Amniotic stem cell (primary cell): ENCODE results near the gene PEX26.
"Not testable (repeated sequence)": the region's sequence is repeated elsewhere in the genome, so short reads cannot be mapped to it uniquely, and the experiment has no call there.

ENCODE experiments used
- DNase-seq: peaks from one replicate; lab custom pipeline; 2025; lab: John Stamatoyannopoulos, UW

PEX26 gene

DNA sequence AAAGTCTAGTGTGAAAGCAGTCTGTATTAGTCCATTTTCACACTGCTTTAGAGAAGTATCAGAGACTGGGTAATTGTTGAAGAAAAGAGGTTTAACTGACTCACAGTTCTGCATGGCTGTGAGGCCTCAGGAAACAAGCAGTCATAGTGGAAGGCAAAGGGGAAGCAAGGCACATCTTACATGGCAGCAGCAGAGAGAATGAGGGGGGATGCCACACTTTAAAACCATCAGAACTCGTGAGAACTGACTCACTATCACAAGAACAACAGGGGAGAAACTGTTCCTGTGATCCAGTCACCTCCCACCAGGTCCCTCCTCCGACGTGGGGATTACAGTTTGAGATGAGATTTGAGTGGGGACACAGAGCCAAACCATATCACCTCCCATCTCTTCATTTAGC lies 19.0 kb downstream of the PEX26 start:
- no peak for DNase-seq

GRCh38 chr22:18100781-18101180 lies 23.0 kb downstream of the PEX26 start:
- no peak for DNase-seq

DNA sequence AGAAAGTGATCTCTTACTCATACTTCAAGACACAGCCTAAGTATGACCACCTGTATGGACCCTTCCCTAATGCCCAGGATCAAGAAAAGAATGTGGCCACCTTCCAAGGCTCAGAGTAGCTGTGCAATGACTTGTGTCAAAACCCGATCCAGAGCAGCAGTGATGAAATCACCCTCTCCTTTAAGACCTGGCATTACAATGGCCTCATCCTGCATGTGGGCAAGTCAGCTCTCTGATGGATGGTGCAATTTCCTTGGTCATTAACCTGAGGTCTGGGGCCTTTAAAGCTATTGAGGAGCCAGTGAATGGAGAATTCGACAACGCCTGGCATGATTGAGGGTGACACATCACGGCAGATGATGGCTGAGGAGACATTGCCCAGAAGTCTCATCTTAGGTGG lies 23.7 kb downstream of the PEX26 start:
- no peak for DNase-seq

- no peak for DNase-seq
Measured at GRCh38 chr22:18103527-18104269, 25.9 kb downstream of the PEX26 start.

- DNase-seq, result no peak
Measured at GRCh38 chr22:18104566-18104965, 26.8 kb downstream of the PEX26 start.

DNA sequence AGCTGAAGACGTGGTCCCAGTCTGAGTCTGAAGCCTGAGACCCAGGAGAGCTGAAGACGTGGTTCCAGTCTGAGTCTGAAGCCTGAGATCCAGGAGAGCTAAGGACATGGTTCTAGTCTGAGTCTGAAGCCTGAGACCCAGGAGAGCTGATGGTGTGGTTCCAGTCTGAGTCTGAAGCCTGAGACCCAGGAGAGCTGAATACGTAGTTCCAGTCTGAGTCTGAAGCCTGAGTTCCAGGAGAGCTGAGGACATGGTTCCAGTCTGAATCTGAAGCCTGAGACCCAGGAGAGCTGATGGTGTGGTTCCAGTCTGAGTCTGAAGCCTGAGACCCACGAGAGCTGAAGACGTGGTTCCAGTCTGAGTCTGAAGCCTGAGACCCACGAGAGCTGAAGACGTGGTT lies 28.2 kb downstream of the PEX26 start:
- not testable (repeated sequence) for DNase-seq

DNA sequence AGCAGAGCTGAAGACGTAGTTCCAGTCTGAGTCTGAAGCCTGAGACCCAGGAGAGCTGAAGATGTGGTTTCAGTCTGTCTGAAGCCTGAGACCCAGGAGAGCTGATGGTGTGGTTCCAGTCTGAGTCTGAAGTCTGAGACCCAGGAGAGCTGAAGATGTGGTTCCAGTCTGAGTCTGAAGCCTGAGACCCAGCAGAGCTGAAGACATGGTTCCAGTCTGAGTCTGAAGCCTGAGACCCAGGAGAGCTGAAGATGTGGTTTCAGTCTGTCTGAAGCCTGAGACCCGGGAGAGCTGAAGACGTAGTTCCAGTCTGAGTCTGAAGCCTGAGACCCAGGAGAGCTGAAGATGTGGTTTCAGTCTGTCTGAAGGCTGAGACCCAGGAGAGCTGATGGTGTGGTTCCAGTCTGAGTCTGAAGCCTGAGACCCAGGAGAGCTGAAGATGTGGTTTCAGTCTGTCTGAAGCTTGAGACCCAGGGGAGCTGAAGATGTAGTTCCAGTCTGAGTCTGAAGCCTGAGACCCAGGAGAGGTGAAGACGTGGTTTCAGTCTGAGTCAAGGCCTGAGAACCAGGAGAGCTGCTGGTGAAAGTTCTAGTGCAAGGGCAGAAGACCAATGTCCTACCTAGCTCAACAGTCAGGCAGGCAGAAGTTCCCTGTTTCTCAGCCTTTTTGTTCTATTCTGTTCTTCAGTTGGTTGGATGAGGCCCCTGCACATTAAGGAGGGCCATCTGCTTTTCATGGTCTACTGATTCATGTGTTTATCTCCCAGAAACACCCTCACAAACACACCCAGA lies 29.0 kb downstream of the PEX26 start:
- DNase-seq, result not testable (repeated sequence)

GRCh38 chr22:18108187-18108586 lies 30.4 kb downstream of the PEX26 start:
- no peak for DNase-seq

DNA sequence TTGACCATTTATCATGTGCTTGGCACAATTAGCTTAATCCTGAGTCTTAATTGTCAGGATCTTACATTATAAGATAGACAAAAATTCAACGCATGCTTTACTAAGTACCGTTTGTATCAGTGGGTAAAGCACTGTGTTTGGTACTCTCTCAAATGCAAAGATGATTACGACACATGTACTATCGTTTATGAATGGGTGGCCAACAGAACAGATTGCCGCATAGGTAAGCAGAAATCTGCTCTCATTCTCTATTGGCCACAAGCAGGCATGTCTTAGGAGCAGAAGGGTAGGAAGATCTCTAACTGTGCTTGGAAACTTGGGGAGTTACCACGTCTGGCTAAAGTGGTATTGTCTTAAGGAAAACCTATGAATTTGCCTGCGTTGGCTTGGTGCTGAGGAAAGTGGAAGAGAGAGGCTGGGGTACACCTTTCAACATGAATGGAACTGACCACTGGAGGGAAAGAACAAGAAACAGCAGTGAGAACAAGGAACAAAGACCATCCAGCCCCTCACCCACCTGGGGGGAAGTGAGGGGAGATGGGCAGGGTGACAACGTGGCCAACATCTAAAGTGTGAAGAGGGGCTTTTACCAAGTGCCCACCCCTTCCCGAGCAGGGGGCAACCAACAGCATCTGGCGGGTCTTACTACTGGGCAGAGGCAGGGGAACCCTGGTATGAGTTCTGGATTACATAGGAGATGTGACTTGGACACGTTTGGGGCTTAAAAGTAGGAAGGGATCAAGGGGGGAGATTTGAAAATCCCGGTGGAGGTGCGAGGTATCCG lies 31.8 kb downstream of the PEX26 start:
- no peak for DNase-seq

DNA sequence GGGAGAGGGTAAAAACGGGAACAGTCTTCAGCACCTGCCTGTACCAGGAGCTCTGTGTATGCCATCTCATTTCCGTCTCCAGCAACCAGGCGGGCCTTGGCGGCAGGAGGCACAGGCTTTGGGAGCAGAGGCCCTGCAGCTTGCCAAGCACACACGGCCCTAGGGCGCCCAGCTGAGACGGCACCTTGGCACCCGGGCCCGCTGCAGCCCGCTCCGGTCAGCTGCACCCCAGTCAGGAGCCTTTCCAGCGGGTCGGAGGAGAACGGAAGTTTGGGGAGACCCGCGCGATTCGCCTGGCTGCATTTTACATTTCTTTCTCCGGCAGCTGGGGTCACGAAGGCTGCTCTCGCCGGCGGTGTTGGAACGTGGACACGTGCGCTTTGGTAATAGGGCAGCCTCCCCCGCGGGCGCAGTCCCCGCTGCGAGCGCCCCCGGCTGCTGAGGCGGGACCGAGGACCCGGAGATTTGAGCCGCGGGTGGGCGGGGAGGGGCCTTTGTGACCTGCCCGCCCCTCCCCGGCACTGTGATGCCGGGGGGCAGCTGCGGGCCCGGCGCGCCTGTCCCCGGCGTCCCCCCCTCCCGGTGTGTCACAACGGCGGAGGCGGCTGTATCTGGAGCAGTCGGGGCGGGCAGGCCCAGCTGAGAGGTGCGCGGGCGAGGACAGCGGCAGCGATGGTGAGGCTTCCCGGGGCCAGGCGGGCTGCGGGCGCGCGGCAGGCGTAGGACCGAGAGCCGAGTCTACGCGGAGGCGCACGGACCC lies 32.6 kb downstream of the PEX26 start, which contains the start of gene TUBA8:
Gene TUBA8 (plus strand): TSS at position 616 of the 760 bp plus-strand sequence. CDS start 57 bp downstream, at position 673.
- no peak for DNase-seq

GRCh38 chr22:18110954-18111758 lies 33.4 kb downstream of the PEX26 start:
- DNase-seq, result no peak

DNA sequence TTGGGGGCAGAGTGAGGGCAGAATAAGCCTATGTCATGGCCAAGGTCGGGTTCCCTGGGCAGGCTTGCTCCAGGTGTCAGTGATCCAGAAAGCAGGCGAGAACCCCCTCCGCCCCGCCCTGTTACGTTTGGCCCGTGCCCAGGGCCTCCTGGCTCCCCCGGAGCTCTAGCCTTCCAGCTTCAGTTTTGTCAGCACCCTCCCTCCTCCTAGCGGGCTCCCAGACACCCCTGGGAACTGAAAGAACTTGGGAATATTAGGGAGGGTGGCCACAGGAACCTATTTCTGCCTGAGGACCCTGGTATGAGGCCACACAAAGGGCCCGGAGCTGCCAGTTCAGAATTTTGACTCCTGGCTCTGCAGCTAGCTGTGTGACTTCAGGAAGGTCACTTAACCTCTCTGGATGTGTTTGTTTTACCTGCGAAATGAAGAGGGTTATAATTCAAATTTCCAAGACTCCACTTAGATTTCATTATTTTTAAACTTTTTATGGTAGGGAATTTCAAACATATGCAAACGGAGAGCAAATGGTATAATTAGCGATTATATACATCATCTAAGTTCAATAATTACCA lies 34.1 kb downstream of the PEX26 start:
- DNase-seq, result no peak

GRCh38 chr22:18112440-18112839 lies 34.6 kb downstream of the PEX26 start:
- no peak for DNase-seq

DNA sequence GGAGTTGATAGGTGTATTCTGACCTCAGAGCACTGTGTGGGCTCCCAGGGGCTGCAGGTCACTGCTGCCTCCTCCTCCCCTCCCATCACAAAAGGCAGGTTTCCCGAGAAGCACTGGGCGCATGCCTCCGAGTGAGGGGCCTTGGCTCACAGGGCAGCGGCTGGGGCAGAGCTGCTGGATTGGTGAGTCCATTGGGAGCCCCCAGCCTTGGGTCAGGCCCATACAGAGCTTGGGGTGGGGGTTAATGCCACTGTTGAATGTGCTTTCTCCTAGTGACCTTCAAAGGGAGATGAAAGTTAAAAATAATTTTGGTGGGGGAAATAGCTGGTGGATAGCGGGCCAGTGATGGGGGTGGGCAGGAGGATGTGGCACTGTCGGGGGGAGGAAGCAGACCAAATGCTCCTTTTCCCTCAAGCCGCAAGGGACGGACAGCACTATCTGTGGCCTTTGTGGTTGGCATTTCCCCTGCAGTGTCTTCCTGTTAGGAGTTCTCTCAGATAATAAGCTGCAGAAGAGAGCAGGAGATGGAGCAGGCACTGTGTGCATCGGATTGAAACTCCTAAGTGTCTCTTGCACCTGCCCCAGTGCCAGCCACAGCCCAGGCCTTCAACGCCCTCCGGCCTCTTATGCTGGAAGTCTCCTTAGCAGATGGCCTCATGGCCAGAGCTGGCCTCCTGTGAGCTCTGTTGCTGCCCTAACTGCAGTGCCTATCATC lies 36.0 kb downstream of the PEX26 start:
- no peak for DNase-seq

GRCh38 chr22:18114495-18114894 lies 36.7 kb downstream of the PEX26 start:
- no peak for DNase-seq

GRCh38 chr22:18114976-18115652 lies 37.3 kb downstream of the PEX26 start:
- no peak for DNase-seq

GRCh38 chr22:18115906-18116371 lies 38.1 kb downstream of the PEX26 start:
- DNase-seq, result no peak

DNA sequence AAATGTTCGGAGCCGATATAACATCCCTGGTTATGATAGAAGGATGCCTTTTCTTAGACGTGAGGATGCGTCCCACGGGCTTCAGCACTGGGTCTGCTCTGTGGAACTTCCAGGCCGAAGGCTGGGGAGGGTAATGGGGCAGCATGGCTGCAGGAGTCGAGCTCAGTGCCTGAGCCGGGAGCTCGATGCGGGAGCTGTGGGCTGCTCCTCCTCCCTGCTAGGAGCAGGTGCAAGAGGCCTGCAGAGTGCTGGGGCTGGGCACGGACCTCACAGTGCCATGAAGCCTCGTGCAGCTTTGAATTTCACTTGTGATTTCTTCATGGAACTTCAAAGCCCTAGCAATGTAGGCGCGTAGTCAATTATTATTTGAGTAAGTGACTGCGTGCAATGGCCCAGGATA lies 38.8 kb downstream of the PEX26 start:
- no peak for DNase-seq

DNA sequence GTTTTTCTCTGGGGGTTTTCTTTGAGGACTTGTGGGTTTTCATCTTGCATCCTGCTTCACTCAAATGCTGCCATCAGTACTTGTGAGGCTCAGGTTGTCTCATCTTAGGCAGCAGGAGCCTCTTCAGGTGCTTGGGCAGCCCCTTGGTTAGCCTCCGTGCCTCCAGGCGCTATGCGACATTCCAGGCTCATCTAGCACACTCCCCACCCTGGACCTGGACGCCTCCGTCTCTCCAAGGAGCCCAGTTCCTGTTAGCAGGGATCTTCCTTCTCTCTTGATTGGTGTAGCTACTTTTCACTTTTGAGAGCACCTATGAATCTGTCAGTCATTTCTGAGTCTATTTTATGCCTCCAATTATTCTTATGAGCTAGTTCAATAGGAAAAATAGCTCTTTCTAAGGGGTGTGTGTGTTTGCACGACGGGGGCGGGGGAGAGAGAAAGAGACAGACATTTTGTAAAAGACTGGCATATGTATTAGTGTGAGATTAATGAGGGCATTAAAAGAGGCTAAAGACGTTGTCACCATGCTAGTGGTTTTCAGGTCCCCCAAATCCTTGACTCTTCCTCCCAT lies 40.6 kb downstream of the PEX26 start:
- DNase-seq, result no peak
